DMS53 (cell line): ENCODE results near the gene DGKE.

Experiments used
- DNase-seq: peaks from one replicate; lab custom pipeline; 2025; lab: John Stamatoyannopoulos, UW

The DGKE gene

DNA sequence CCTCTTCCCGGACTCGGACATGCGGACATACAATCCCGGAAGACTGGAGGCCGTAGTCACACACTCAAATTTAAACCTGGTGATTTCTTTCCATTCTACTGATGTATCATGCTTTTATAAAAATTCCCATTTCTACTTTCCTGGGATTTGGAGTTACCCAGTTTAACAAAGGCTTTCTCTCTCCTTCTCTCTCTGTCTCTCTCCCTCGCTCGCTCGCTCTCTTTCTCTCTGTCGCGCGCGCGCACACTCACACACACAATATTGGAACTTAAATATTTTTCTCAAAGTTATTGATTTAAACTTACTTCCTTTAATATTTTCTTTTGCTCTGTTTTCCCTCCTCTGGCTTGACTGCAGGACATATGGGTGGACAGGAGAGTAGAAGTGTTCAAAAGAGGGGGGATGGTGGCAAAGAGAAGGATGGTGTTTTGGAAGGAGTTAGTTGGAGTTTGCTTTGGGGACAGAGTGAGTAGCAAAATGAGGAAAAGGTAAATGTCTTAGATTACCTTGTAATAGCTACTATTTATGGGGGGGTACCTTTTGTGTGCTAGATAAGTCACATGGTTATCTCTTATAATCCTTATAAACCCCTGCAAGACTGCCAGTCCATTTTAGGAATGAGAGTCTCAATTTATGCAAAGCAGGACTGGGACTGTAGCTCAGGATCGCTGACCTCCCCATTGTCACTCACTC is 80.8 kb downstream of the DGKE start:
- no peak for DNase-seq

GRCh38 chr17:56917559-56918296 is 83.8 kb downstream of the DGKE start:
- no peak for DNase-seq

DNA sequence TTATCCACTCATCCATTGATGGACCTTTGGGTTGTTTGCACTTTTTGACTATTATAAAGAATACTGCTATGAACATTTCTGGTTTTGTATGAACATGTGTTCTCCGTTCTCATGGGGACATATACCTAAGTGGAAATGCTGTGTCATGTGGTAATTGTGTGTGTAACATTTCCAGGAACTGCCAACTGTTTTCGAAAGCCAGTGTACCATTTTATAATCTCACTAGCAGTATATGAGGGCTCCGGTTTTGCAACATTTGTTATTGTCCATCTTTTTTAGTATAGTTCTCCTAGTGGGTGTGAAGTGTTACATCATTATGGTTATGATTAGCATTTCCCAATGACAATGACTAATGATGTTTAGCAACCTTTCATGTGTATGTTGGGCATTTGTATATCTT is 85.0 kb downstream of the DGKE start:
- no peak for DNase-seq
